B cell (primary cell): ENCODE results near the gene PRKCQ. TPM values are rescaled to one million over a fixed set of nuclear protein-coding genes. Genes with fewer than 3 reads are reported as not detected.

Experiments
- ATAC-seq: fragments of 200-7000 bp; cut with Tn5 transposase; one replicate; pipeline ENCODE4 v1.10.0; 2021; ENCODE audit warnings: low read depth, mild to moderate bottlenecking, moderate number of reproducible peaks, moderate library complexity
- CTCF ChIA-PET: fragments of 350-600 bp; sonication (Branson Sonifier 250); formaldehyde crosslinking; loops from one replicate; lab custom pipeline; 2021; ENCODE audit warnings: antibody characterized with exemption, inconsistent platforms; lab: Charles Lee
- POLR2A ChIA-PET: fragments of 350-600 bp; sonication (Branson Sonifier 250); formaldehyde crosslinking; loops from one replicate; lab custom pipeline; 2021; ENCODE audit warnings: antibody characterized with exemption; lab: Charles Lee
- DNase-seq: peaks from one replicate; pipeline ENCODE4 v3.0.0; 2013
- H2AFZ ChIP-seq: 2 replicates; pipeline ENCODE4 v1.6.1; 2012; ENCODE audit warnings: mild to moderate bottlenecking, low read depth, low read length; ENCODE audit not compliant: insufficient read depth, poor library complexity, severe bottlenecking
- H3K27ac ChIP-seq, 2 donors: 1 replicate in 1 of 2; 2 replicates in 1 of 2; pipeline ENCODE4 v1.5.1; 2012 to 2013; ENCODE audit warnings: low read length in 2 of 2, mild to moderate bottlenecking in 2 of 2, moderate library complexity in 1 of 2
- H3K27me3 ChIP-seq, 4 experiments: fragments of 200-600 bp in 1 of 4; sonication (generic) in 1 of 4; replicated peaks in 1 of 4; 1 replicate in 2 of 4; 2 replicates in 2 of 4; pipeline versions ENCODE4 v1.6.1 to v1.7.0; 2013 to 2016; ENCODE audit warnings: low read length in 3 of 4, mild to moderate bottlenecking in 2 of 4, mixed read lengths in 1 of 4, moderate library complexity in 1 of 4; ENCODE audit not compliant: insufficient read depth in 4 of 4, control insufficient read depth in 3 of 4; ENCODE audit errors: control extremely low read depth in 1 of 4
- H3K36me3 ChIP-seq, 2 experiments: replicated peaks in 1 of 2; 1 replicate in 1 of 2; 2 replicates in 1 of 2; pipeline versions ENCODE4 v1.6.1 to v1.7.1; 2013; ENCODE audit warnings: low read length in 1 of 2; ENCODE audit not compliant: insufficient read depth in 2 of 2, control insufficient read depth in 1 of 2; ENCODE audit errors: control extremely low read depth in 1 of 2, extremely low read depth in 1 of 2
- H3K4me1 ChIP-seq, 2 donors: fragments of 200-600 bp in 1 of 2; sonication (generic) in 1 of 2; 1 replicate in 1 of 2; 2 replicates in 1 of 2; pipeline versions ENCODE4 v1.5.1 to v1.6.1; 2013 to 2017; ENCODE audit warnings: low read length in 2 of 2; ENCODE audit not compliant: control insufficient read depth in 2 of 2, insufficient read depth in 2 of 2
- H3K4me2 ChIP-seq: replicated peaks from 2 replicates; pipeline ENCODE3; 2012; ENCODE audit warnings: mild to moderate bottlenecking, low read depth, low read length; ENCODE audit not compliant: poor library complexity, severe bottlenecking
- H3K4me3 ChIP-seq, 5 experiments: fragments of 200-600 bp in 1 of 5; sonication (generic) in 1 of 5; 1 replicate in 3 of 5; 2 replicates in 2 of 5; pipeline versions ENCODE4 v1.5.1 to v1.7.0; 2011 to 2016; ENCODE audit warnings: low read length in 4 of 5, mild to moderate bottlenecking in 4 of 5, low read depth in 2 of 5, control low read depth in 1 of 5, moderate library complexity in 1 of 5; ENCODE audit not compliant: insufficient read depth in 1 of 5; ENCODE audit errors: control extremely low read depth in 1 of 5, extremely low read depth in 1 of 5
- H3K79me2 ChIP-seq: fragments of 200-600 bp; sonication (generic); one replicate; pipeline ENCODE4 v1.6.0; 2016; ENCODE audit warnings: low read length; ENCODE audit not compliant: control insufficient read depth, insufficient read depth
- H3K9ac ChIP-seq: fragments of 200-600 bp; sonication (generic); 2 replicates; pipeline ENCODE4 v1.6.1; 2017; ENCODE audit warnings: mild to moderate bottlenecking, low read length, moderate library complexity
- H3K9me3 ChIP-seq, 3 donors: one replicate each; pipeline versions ENCODE4 v1.6.1 to v1.7.1; 2013; ENCODE audit warnings: low read length in 2 of 3; ENCODE audit not compliant: control insufficient read depth in 2 of 3, insufficient read depth in 1 of 3; ENCODE audit errors: control extremely low read depth in 1 of 3
- H4K20me1 ChIP-seq: 2 replicates; pipeline ENCODE4 v1.6.0; 2012; ENCODE audit warnings: mild to moderate bottlenecking, low read length; ENCODE audit not compliant: insufficient read depth, control insufficient read depth, poor library complexity, severe bottlenecking
- H3K27ac Mint-ChIP-seq: one replicate; pipeline ENCODE4 v1.8.0; 2021; ENCODE audit warnings: mixed read lengths
- H3K27me3 Mint-ChIP-seq: one replicate; pipeline ENCODE4 v1.8.0; 2021; ENCODE audit warnings: mixed read lengths
- H3K4me1 Mint-ChIP-seq: one replicate; pipeline ENCODE4 v1.8.0; 2021; ENCODE audit warnings: mixed read lengths
- H3K4me3 Mint-ChIP-seq: one replicate; pipeline ENCODE4 v1.8.0; 2021; ENCODE audit warnings: mixed read lengths
- H3K9me3 Mint-ChIP-seq: one replicate; pipeline ENCODE4 v1.8.0; 2022; ENCODE audit warnings: mixed read lengths; ENCODE audit not compliant: insufficient read depth
- EZH2 ChIP-seq: IDR thresholded peaks from 2 replicates; pipeline ENCODE4 v1.6.1; 2012; ENCODE audit warnings: borderline replicate concordance, low read depth, mild to moderate bottlenecking, moderate library complexity, low read length; ENCODE audit not compliant: insufficient read depth, poor library complexity, severe bottlenecking
- WGBS: methylation state at CpG from one replicate; pipeline ENCODE4 v1.1.5; 2013; ENCODE audit warnings: missing lambda C conversion rate; ENCODE audit not compliant: insufficient coverage; 5-methylcytosine and 5-hydroxymethylcytosine counted together
- intact Hi-C: fragments of 100-400 bp; cut with micrococcal nuclease; formaldehyde crosslinking; loops from one replicate; pipeline ENCODE4 v1.10.0; 2022
- polyA plus RNA-seq: library from polyadenylated mRNA; depleted of rRNA; stranded (reverse); fragments of >200 nt; gene quantifications from 2 replicates; pipeline ENCODE4 v1.2.3, GENCODE V29; 2012
- total RNA-seq, 2 donors: library from RNA; stranded (reverse); fragments of 120-200 nt in 1 of 2; gene quantifications; 1 replicate in 1 of 2; 2 replicates in 1 of 2; pipeline versions ENCODE4 v1.2.3 to v1.2.4, GENCODE V29; 2013 to 2022
- TF ChIP-seq, protein P1 (sequence below): fragments of 200-600 bp; IDR thresholded peaks from one replicate; pipeline ENCODE4 v1.8.0; 2022; ENCODE audit warnings: antibody characterized with exemption, mild to moderate bottlenecking

The PRKCQ gene
- total and polyA plus RNA-seq, 2 donors (not counting 1 experiment from before 2014, with no cell fraction given), result 0.15 to 0.16 TPM

DNA sequence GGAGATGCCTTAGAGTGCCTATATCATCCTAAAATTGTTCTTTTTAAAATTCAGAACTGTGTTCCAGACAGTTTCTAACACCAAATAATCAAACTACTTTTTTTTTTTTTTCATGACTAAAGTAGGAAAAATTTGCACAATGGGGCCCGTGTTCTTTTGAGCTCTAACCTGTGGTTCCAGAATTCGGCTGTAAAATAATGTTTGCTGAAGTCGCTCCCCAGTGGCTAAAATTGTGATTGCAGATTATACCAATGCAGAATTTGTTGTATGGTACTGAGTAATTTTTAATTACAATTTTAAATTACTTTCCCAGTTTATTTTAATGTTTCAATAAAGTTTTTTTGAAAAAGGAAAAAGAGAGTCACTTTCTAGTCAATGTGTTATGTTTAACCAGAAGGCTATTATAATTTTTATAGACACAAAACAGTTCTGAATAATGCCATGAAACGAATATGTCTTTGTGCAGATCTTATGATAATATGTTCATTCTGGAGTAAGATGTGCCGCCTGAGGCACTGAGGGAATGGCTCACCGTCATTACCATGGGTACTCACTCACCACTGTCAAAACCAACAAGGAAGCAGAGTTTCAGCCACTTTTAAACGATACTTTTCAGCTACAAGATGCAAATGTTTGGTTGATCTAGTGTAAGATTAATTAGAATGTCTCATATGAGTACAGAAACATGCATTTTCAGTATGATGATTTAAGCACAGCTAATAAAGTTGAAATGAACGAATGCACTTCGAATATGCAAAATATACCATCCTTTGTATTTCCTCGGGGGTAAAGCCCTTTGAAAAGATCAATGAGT, 173.6 kb downstream of the PRKCQ start:
- peaks cover 30% of the 10 kb centered on the region for H3K27me3 Mint-ChIP-seq

More for the DNA sequence above, 173.6 kb downstream of the PRKCQ start:
- peaks cover 15% of the 10 kb centered on the region for H3K4me1 Mint-ChIP-seq
- no peaks in the 10 kb centered on the region for H3K9me3 Mint-ChIP-seq
- TF ChIP-seq, protein P1, sequence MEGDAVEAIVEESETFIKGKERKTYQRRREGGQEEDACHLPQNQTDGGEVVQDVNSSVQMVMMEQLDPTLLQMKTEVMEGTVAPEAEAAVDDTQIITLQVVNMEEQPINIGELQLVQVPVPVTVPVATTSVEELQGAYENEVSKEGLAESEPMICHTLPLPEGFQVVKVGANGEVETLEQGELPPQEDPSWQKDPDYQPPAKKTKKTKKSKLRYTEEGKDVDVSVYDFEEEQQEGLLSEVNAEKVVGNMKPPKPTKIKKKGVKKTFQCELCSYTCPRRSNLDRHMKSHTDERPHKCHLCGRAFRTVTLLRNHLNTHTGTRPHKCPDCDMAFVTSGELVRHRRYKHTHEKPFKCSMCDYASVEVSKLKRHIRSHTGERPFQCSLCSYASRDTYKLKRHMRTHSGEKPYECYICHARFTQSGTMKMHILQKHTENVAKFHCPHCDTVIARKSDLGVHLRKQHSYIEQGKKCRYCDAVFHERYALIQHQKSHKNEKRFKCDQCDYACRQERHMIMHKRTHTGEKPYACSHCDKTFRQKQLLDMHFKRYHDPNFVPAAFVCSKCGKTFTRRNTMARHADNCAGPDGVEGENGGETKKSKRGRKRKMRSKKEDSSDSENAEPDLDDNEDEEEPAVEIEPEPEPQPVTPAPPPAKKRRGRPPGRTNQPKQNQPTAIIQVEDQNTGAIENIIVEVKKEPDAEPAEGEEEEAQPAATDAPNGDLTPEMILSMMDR, result peak; percentile 73
- no peak for TF ChIP-seq EZH2
- intact Hi-C loops, result loop anchor here (1.0 kb wide), 1 partner anchor 297 kb away; no protein-coding TSS in a partner anchor
- ChIA-PET POLR2A (interaction anchor here (0.6 to 1.3 kb wide), 3 partner anchors 95 to 780 kb away, joined by 3 to 4 read pairs (median 4); no protein-coding TSS in a partner anchor), CTCF (interaction anchor here (0.7 to 3.4 kb wide), 35 partner anchors 9 to 392 kb away, joined by 3 to 48 read pairs (median 4); partner anchors contain the start of gene PFKFB3)
- no peak overlapping the region for H3K27ac ChIP-seq
- H3K4me3 ChIP-seq, result no peak overlapping the region
- no peak overlapping the region for H2AFZ ChIP-seq
- H3K9ac ChIP-seq, result no peak overlapping the region
- no peak overlapping the region for H3K27ac Mint-ChIP-seq
- H3K9me3 ChIP-seq, result no peaks in the 10 kb centered on the region
- no peaks in the 10 kb centered on the region for H3K79me2 ChIP-seq
- no peak overlapping the region for H3K4me3 Mint-ChIP-seq
- no peaks in the 10 kb centered on the region for H3K36me3 ChIP-seq
- ATAC-seq (peak; percentile 26), DNase-seq (peak; percentile 30)
- H4K20me1 ChIP-seq, result no peaks in the 10 kb centered on the region
- peaks cover 0 to 4% (median 2%) of the 10 kb centered on the region in 4 experiments for H3K27me3 ChIP-seq
- no peak overlapping the region for H3K4me2 ChIP-seq
- peaks cover 4 to 8% of the 10 kb centered on the region in 2 donors for H3K4me1 ChIP-seq
- WGBS, result no CpG with 5 or more reads among the region's 10 CpGs
